Measurements from ENCODE around the gene NCKAP5.

NCKAP5 gene

DNA sequence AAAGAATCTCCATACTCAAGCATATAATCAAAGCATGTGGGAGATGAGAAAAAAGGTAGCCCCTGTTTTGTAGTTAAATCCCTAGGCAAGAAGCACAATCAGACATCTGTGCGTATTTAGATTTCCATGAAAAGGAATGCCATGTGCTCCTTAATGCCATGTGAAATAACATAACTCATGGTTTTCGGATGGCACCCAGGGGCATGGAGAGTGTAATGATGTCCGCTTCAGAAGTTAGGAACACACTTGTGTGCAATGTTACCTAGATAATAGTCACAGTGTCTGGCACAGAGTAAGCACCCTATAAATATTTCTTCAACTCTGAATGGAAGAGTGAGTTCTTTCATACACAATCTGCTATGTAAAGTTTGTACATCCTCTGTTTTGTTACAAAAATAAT, 197.0 kb downstream of the NCKAP5 start:
- no peak for DNase-seq

DNA sequence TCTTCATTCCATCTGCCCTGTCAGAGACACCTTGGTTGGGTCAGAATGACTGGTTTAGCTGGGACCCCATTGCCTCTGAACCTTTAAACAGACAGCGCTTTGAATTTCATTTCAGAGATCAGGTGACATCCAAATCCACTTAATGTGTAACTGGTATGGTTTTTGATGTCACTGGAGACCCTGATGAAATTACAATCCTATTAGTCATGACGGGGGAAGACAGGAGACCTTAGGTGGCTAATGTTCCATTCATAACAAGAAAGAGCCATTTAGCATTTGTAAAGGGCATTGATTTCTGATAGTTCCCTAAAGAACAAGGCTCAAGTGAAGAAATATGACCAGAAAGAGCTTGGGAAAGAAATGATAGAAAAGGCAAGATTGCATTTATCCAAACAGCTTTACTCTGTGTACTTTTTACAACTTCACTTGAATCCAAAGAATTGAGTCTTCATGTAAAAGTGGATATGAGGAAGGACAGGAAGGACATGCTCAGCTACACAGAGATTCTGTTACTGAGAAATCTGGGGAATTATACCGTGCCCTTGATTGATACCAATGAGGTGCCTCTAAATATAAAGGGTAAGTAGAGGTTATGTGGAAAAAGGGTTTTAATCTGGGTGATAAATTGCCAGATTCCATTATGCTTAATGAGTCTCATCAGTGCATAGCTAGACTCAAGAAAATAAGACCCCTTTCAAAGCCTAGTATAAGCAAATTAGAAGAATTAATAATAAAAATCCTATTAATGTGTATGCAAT, 198.2 kb downstream of the NCKAP5 start:
- no peak for DNase-seq

DNA sequence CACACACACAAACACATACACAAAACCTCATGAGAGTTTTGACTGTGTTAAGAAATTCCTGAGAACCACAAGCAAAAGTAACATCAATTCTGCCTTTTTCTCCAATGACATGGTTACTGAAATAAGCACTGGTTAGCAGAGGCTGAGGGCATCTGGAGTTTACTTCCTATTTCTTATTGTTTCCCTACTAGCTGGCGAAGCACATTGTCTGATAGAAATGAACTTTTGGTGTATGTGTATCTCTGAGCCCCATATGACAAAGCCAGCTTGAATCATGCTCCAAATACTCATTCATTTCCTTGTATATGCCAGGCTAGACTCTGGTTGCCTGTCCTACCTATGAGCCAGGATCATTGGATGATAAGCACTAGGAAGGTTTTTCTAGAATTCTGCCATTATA, 203.1 kb downstream of the NCKAP5 start:
- no peak for DNase-seq

DNA sequence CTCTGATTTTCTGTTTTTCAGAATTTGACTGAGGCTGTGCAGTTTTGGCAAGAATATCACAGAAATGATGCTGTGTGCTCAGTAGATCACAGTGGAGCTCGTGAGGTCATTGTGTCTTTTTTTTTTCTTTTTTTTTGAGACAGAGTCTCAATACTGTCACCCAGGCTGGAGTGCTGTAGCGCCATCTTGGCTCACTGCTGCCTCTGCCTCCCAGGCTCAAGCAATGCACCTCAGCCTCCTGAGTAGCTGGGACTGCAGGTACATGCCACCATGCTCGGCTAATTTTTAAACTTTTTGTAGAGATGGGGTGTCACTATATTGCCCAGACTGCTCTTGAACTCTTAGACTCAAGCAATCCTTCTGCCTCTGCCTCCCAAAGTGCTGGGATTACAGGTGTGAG, 203.6 kb downstream of the NCKAP5 start:
- no peak for DNase-seq

DNA sequence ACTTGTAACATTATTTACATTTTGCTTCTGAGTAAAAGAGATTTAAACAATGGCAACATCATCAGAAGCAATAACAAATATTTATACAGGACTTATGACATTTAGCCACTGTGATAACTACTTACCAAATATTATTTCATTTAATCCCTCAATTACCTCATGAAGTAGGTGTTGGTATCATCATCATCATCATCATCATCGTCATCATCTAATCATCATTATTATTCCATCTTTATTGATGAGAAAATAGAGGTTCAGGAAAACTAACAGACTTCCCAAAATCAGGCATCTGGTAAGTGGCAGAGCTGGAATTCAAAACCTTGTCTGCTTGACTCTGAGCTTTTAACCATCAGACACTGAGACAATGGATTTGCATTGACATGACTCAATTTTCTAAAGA, 204.4 kb downstream of the NCKAP5 start:
- no peak for DNase-seq

GRCh38 chr2:133362061-133362476, 206.2 kb downstream of the NCKAP5 start:
- no peak for DNase-seq

GRCh38 chr2:133360882-133361281, 207.4 kb downstream of the NCKAP5 start:
- no peak for DNase-seq

GRCh38 chr2:133360190-133360589, 208.1 kb downstream of the NCKAP5 start:
- DNase-seq: no peak

DNA sequence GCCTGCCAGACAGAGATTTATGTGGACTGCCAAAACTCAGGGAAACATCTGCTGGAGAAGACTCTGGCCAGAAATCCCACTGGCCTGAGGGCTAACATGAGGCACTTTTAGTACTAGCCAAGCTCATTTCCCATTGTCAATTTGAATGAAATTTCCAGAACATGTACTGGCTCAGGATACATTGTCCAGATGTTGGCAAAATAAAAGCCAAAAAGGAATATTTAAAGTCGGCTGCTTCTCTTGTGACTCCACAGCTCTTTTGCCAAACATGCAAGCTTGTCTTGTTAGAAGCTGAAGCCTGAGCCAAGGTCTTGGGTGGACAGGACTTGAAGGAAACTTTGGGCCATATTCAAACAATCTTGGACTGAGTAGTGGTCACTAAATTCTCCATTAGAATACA, 215.5 kb downstream of the NCKAP5 start:
- no peak for DNase-seq

DNA sequence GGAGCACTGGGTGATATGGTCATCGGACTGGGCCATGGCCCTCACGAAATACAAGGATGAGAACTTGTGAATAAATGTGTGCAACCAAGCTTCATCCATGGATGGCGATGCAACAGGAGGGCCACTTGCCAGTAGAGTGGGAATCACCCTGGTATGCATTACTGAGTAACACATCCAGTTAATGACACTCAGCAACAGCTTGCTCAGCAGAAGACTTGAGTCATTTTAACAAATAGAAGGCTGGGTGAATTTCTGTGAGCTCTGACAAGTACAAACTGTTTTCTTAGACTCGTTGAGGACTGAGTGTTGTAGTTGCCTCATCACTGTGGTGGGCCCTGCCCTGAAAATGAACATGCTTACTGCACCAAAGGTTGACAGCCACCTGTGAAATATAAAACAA, 221.6 kb downstream of the NCKAP5 start:
- no peak for DNase-seq

DNA sequence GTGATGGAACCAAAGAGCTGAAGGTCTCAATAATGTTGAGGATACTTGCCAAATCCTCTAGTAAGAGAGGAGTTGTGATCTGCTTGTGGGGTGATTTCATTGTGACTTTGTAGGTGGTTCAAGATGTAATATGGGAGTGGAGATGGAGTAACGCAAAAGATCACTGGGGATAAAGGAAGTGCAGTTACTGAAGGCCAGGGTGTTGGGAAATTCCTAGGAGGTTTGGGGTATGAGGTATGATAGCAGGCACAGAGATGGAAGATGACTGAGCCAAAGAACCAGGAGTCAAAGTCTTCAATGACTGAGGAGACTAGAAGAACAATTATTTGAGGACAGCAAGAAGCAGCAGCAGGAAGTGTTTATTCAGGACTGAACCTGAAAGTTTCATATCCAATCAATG, 222.6 kb downstream of the NCKAP5 start:
- DNase-seq: no peak

DNA sequence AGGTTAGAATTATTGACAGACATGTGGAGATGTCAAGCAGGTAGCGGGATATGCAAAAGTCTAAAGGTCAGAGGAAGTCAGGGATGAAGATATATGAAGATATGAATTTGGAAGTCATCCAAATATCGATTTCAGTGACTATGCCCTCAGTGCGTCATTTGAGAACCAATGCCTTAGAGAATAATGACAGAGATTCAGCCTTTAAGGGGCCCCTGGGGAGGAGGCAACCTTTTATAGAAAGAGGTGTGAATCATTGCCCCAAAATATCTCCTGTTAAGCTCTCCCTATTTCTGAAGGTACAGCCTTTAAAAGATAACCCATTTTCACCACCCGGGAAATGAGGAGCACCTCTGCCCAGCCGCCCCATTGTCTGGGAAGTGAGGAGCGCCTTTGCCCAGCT, 223.4 kb downstream of the NCKAP5 start:
- DNase-seq: no peak

GRCh38 chr2:133343018-133343352, 225.3 kb downstream of the NCKAP5 start:
- DNase-seq: no peak

- no peak for DNase-seq
Observed at GRCh38 chr2:133342286-133343017, 225.8 kb downstream of the NCKAP5 start.

- DNase-seq: no peak
Observed at GRCh38 chr2:133341575-133341974, 226.7 kb downstream of the NCKAP5 start.

- no peak for DNase-seq
Observed at GRCh38 chr2:133338224-133338623, 230.0 kb downstream of the NCKAP5 start.

DNA sequence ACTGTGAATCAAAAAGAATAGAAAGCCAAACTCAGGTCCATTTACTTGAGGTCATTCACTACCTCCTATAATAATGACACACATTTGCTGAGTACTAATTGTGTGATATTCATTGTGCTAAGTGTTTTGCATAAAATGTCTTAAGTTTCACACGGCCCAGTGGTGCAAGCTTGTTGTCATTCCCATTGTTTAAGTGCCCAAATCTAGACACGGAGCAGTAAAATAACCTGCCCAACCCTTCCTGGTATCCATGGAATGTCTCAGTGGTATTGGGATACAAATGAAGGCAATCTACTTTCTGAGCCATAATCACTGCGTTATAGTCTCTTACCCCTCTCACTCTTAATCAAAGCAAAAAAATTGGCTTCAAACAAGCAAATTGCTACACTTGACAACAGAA, 233.3 kb downstream of the NCKAP5 start:
- no peak for DNase-seq

GRCh38 chr2:133333181-133333580, 235.1 kb downstream of the NCKAP5 start:
- DNase-seq: no peak

DNA sequence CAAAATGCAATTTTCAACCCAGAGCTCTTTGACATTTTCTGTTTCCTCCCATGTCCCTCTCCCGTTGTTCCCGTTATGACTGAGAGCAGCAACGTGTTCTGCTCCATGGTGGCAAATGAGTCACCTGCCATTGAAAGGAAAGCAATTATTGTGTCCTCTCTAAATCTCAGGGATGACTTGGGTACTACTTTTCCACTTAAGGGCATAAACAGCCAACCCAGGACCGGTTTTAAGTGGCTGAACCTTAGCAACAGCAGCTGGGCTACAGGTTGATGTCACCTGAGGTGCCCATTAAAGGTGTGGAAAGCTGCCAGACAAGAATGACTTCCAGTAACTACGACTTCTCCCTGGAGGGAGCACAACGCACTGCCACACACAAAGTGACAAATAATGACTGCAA, 236.8 kb downstream of the NCKAP5 start:
- DNase-seq: no peak

- no peak for DNase-seq
Observed at GRCh38 chr2:133326652-133327397, 241.4 kb downstream of the NCKAP5 start.

DNA sequence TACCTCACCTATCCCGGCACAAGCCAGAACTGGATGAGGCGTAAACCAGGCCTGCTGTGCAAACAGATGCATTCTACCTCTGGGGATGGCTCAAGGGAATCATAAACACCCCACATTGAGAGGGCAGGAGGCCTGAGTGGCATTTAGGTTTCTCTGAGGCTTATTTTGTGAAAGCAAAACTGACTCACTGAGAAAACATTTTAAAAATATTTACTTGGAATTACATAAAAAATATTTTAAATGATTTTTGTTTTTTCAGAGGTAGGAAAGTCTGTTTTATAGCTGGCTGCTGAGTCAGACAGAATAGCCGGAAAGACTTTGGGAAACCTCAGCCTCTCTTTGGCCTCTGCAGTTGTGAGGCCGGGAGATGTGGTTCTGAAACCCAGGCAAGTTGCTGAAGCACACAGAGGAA, 244.1 kb downstream of the NCKAP5 start:
- DNase-seq: no peak

- DNase-seq: no peak
Observed at GRCh38 chr2:133322909-133323308, 245.4 kb downstream of the NCKAP5 start.

- DNase-seq: no peak
Observed at GRCh38 chr2:133317178-133317577, 251.1 kb downstream of the NCKAP5 start.

DNA sequence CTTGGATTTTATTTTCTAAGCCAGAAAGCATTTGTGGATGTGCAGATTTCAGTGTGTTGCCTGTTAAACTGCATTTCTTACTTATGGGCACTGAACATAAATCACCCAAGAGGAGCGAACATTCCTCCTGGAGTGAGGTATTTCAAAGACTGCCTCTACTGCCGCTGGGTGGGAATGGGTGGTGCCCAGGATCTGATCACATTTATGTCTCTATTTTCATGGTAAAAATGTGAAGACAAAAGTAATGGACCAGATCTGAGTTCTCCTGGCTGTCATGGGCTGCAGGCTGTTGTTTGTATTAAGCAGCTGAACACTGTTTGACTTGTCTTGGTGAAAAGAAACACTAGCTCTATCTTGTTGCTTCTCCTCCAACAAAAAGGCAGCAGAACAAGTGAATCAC, 251.7 kb downstream of the NCKAP5 start:
- DNase-seq: no peak

Data from activated CD4-positive, CD25-positive, alpha-beta regulatory T cell treated with anti-CD3 and anti-CD28 coated beads, Interleukin-2, amount 50 U/mL, for 72 hours (primary cell).